Mucosa of rectum (tissue), 2 donors: Measurements from ENCODE around the gene MBTD1.
"Not testable (repeated sequence)": the region's sequence is repeated elsewhere in the genome, so short reads cannot be mapped to it uniquely, and the experiment has no call there.

Experiments
- H3K27ac ChIP-seq, 2 donors: one replicate each; pipeline ENCODE4 v1.7.0; 2013; ENCODE audit warnings: inconsistent platforms in 2 of 2, low read depth in 2 of 2, low read length in 2 of 2
- H3K27me3 ChIP-seq, 2 donors: one replicate each; pipeline ENCODE4 v1.7.0; 2013; ENCODE audit warnings: low read length in 2 of 2; ENCODE audit not compliant: control insufficient read depth in 2 of 2, insufficient read depth in 2 of 2
- H3K36me3 ChIP-seq, 2 donors: one replicate each; pipeline ENCODE4 v1.7.0; 2013; ENCODE audit warnings: low read length in 2 of 2; ENCODE audit not compliant: control insufficient read depth in 2 of 2, insufficient read depth in 2 of 2
- H3K4me1 ChIP-seq, 2 donors: one replicate each; pipeline ENCODE4 v1.7.0; 2013; ENCODE audit warnings: low read length in 2 of 2, mild to moderate bottlenecking in 1 of 2; ENCODE audit not compliant: control insufficient read depth in 2 of 2, insufficient read depth in 2 of 2
- H3K4me3 ChIP-seq, 2 donors: one replicate each; pipeline ENCODE4 v1.7.0; 2013; ENCODE audit warnings: low read length in 2 of 2
- H3K9ac ChIP-seq, 2 donors: one replicate each; pipeline ENCODE4 v1.7.0; 2013; ENCODE audit warnings: low read length in 2 of 2, low read depth in 1 of 2, mild to moderate bottlenecking in 1 of 2
- H3K9me3 ChIP-seq, 2 donors: one replicate each; pipeline ENCODE4 v1.7.0; 2013; ENCODE audit warnings: low read length in 2 of 2; ENCODE audit not compliant: control insufficient read depth in 2 of 2
- donor health status: healthy.
- donor health status: Normal muscosa, but diverticular disease.

The MBTD1 gene

GRCh38 chr17:51259564-51260236 is at the start of gene MBTD1:
Gene MBTD1, minus strand, starts transcription at chr17:51260049. Its CDS starts 34,888 bp downstream, at chr17:51225161.
- Histone ChIP-seq H3K9ac (peak within 1 kb of the TSS; percentile 91 to 97), H3K4me3 (peak within 1 kb of the TSS; percentile 96 to 97), H3K4me1 (peaks cover 21 to 23% of the 10 kb centered on the region in 2 donors), H3K36me3 (peaks cover 2 to 7% of the 10 kb centered on the region in 2 donors), H3K27me3 (no peaks in the 10 kb centered on the region), H3K9me3 (no peaks in the 10 kb centered on the region), H3K27ac (peak within 1 kb of the TSS; percentile 99)

DNA sequence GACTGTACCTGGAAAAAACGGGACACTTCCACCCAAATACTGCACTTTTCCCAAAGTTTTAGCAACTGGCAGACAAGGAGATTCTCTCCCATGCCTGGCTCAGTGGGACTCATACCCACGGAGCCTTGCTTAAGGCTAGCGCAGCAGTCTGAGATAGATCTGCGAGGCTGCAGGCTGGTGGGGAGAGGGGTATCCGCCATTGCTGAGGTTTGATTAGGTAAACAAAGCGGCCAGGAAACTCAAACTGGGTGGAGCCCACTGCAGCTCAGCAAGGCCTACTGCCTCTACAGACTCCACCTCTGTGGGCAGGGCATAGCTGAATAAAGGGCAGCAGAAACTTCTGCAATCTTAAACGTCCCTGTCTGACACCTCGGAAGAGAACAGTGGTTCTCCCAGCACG is 45.3 kb upstream of the MBTD1 start:
- H3K9me3 ChIP-seq, result no peaks in the 10 kb centered on the region
- H3K27ac ChIP-seq, result no peak overlapping the region

DNA sequence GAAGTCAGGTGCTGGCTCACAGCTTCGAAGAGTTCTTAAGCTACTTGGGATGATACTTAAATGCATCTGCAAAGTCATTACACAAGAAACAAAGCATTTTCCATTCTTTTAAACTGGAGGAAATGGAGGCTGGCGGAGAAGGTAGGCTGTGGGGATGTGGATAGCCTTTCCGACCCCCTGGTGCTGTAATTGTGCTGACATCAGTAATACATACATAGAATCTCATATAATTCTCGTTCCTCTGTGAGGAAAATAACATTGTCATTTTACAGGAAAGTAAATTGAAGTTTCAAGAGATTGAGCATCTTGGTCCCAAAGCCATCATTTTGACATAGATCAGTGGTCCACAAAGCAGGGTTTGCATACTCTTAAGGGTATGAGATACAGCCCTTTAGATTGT is 40.0 kb upstream of the MBTD1 start:
- no peaks in the 10 kb centered on the region for H3K9me3 ChIP-seq
- no peak overlapping the region for H3K27ac ChIP-seq
- no peak overlapping the region for H3K9ac ChIP-seq
- peaks cover 0 to 7% of the 10 kb centered on the region in 2 donors for H3K36me3 ChIP-seq
- no peaks in the 10 kb centered on the region for H3K27me3 ChIP-seq
- H3K4me3 ChIP-seq, result no peak overlapping the region
- no peaks in the 10 kb centered on the region for H3K4me1 ChIP-seq

More for the DNA sequence above, 45.3 kb upstream of the MBTD1 start:
- Histone ChIP-seq H3K27me3 (no peaks in the 10 kb centered on the region), H3K9ac (no peak overlapping the region), H3K4me3 (no peak overlapping the region), H3K4me1 (no peaks in the 10 kb centered on the region), H3K36me3 (no peaks in the 10 kb centered on the region)

- H3K9me3 ChIP-seq, result no peaks in the 10 kb centered on the region
- H3K4me1 ChIP-seq, result no peaks in the 10 kb centered on the region
- H3K9ac ChIP-seq, result no peak overlapping the region
- H3K27ac ChIP-seq, result no peak overlapping the region
- H3K27me3 ChIP-seq, result no peaks in the 10 kb centered on the region
- H3K4me3 ChIP-seq, result no peak overlapping the region
- H3K36me3 ChIP-seq, result peaks cover 0 to 9% of the 10 kb centered on the region in 2 donors
Measured at GRCh38 chr17:51298508-51299371, 38.9 kb upstream of the MBTD1 start.

GRCh38 chr17:51294338-51294737 is 34.5 kb upstream of the MBTD1 start:
- H3K9ac ChIP-seq, H3K9me3 ChIP-seq, H3K27me3 ChIP-seq, H3K4me3 ChIP-seq, H3K27ac ChIP-seq, H3K4me1 ChIP-seq: not testable (repeated sequence)
- peaks cover 8 to 26% of the 10 kb centered on the region in 2 donors for H3K36me3 ChIP-seq

DNA sequence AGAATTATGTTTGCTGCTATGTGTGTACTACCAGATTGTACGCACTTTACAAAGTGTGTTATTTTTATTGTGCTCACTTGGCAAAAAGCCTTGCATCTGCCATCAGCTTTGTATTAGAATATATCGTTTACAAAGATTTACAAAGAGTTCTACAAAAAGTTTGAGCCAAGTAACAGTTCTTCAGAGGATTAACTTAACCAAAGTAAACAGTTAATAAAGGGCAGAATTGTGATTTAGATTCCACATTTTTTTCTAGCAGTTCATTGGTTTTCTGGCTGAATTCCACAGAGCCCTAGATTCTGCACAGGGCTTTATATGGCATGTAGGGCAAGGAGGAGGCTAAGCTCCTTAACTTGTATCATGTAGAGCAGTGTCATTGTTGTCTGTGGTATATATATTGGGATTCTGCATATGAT is 29.9 kb upstream of the MBTD1 start:
- H3K9me3 ChIP-seq, result no peaks in the 10 kb centered on the region
- H3K27me3 ChIP-seq, result no peaks in the 10 kb centered on the region
- H3K9ac ChIP-seq, result no peak overlapping the region
- peaks cover 37 to 49% of the 10 kb centered on the region in 2 donors for H3K36me3 ChIP-seq
- H3K4me3 ChIP-seq, result no peak overlapping the region
- no peak overlapping the region for H3K27ac ChIP-seq
- no peaks in the 10 kb centered on the region for H3K4me1 ChIP-seq

GRCh38 chr17:51287412-51287811 is 27.6 kb upstream of the MBTD1 start:
- Histone ChIP-seq H3K27me3 (no peaks in the 10 kb centered on the region), H3K4me3 (no peak overlapping the region), H3K9me3 (no peaks in the 10 kb centered on the region), H3K9ac (no peak overlapping the region), H3K4me1 (no peaks in the 10 kb centered on the region), H3K27ac (no peak overlapping the region), H3K36me3 (peaks cover 37 to 38% of the 10 kb centered on the region in 2 donors)

GRCh38 chr17:51279183-51279582 is 19.3 kb upstream of the MBTD1 start:
- no peak overlapping the region for H3K27ac ChIP-seq
- H3K36me3 ChIP-seq, result peaks cover 30 to 60% of the 10 kb centered on the region in 2 donors
- H3K4me3 ChIP-seq, result no peak overlapping the region
- H3K27me3 ChIP-seq, result no peaks in the 10 kb centered on the region
- no peaks in the 10 kb centered on the region for H3K4me1 ChIP-seq
- H3K9ac ChIP-seq, result no peak overlapping the region
- no peaks in the 10 kb centered on the region for H3K9me3 ChIP-seq

GRCh38 chr17:51275381-51275780 is 15.5 kb upstream of the MBTD1 start:
- peaks cover 40 to 64% of the 10 kb centered on the region in 2 donors for H3K36me3 ChIP-seq

GRCh38 chr17:51272812-51273211 is 13.0 kb upstream of the MBTD1 start:
- H3K27me3 ChIP-seq, result no peaks in the 10 kb centered on the region
- H3K4me3 ChIP-seq, result no peak overlapping the region
- peaks cover 48 to 57% of the 10 kb centered on the region in 2 donors for H3K36me3 ChIP-seq
- no peaks in the 10 kb centered on the region for H3K4me1 ChIP-seq
- H3K9me3 ChIP-seq, result no peaks in the 10 kb centered on the region
- H3K27ac ChIP-seq, result no peak overlapping the region
- H3K9ac ChIP-seq, result no peak overlapping the region

More at GRCh38 chr17:51275381-51275780, 15.5 kb upstream of the MBTD1 start:
- no peaks in the 10 kb centered on the region for H3K27me3 ChIP-seq
- no peaks in the 10 kb centered on the region for H3K9me3 ChIP-seq
- no peak overlapping the region for H3K4me3 ChIP-seq
- H3K9ac ChIP-seq, result no peak overlapping the region
- H3K4me1 ChIP-seq, result no peaks in the 10 kb centered on the region
- H3K27ac ChIP-seq, result no peak overlapping the region
